ENCODE data around the gene HCRTR1. TPM values are rescaled to one million over a fixed set of nuclear protein-coding genes. Genes with fewer than 3 reads are reported as not detected.

HCRTR1 gene
- total RNA-seq, 3 donors from 2014 or later, result not detected

- H3K27ac ChIP-seq, result peak overlapping the region in 1 of 2 donors; percentile 25
- H3K27me3 ChIP-seq, result peaks cover 0 to 18% of the 10 kb centered on the region in 2 donors
- H3K4me3 ChIP-seq, result no peak overlapping the region
- DNase-seq (ENCODE audit: low spot score in 2 of 2), result peak in 1 of 2 donors; percentile 13
- TF ChIP-seq POLR2A (IDR thresholded peaks at IDR 0.05) (no peak), CTCF (IDR thresholded peaks at IDR 0.05) (no peak), POLR2AphosphoS5 (IDR thresholded peaks at IDR 0.05) (no peak)
- peaks cover 5 to 12% of the 10 kb centered on the region in 2 donors for H3K4me1 ChIP-seq
- no peaks in the 10 kb centered on the region for H3K9me3 ChIP-seq
- intact Hi-C loops (cut with DNase I; ENCODE audit: low total_unique reads), result no loop called here
- H3K36me3 ChIP-seq, result no peaks in the 10 kb centered on the region
Measured at GRCh38 chr1:31621498-31621820, 4.0 kb downstream of the HCRTR1 start.

GRCh38 chr1:31621847-31622730 lies 4.6 kb downstream of the HCRTR1 start:
- Histone ChIP-seq H3K27ac (peak overlapping the region in 1 of 2 donors; percentile 11), H3K9me3 (no peaks in the 10 kb centered on the region), H3K4me3 (no peak overlapping the region), H3K36me3 (no peaks in the 10 kb centered on the region), H3K27me3 (peaks cover 0 to 12% of the 10 kb centered on the region in 2 donors), H3K4me1 (peaks cover 12 to 18% of the 10 kb centered on the region in 2 donors)
- TF ChIP-seq POLR2A (IDR thresholded peaks at IDR 0.05), result no peak
- TF ChIP-seq CTCF (IDR thresholded peaks at IDR 0.05), result no peak
- no peak for TF ChIP-seq POLR2AphosphoS5 (IDR thresholded peaks at IDR 0.05)
- peak in 1 of 2 donors; percentile 72 for DNase-seq (ENCODE audit: low spot score in 2 of 2)
- intact Hi-C loops (cut with DNase I; ENCODE audit: low total_unique reads), result no loop called here

- no peaks in the 10 kb centered on the region for H3K36me3 ChIP-seq
- H3K4me1 ChIP-seq, result peaks cover 9 to 21% of the 10 kb centered on the region in 2 donors
- H3K27ac ChIP-seq, result no peak overlapping the region
- intact Hi-C loops (cut with DNase I; ENCODE audit: low total_unique reads), result no loop called here
- H3K9me3 ChIP-seq, result no peaks in the 10 kb centered on the region
- no peak for TF ChIP-seq CTCF (IDR thresholded peaks at IDR 0.05)
- TF ChIP-seq POLR2A (IDR thresholded peaks at IDR 0.05), result no peak
- TF ChIP-seq POLR2AphosphoS5 (IDR thresholded peaks at IDR 0.05), result no peak
- no peak for DNase-seq (ENCODE audit: low spot score in 2 of 2)
- no peaks in the 10 kb centered on the region for H3K27me3 ChIP-seq
- H3K4me3 ChIP-seq, result no peak overlapping the region
Measured at GRCh38 chr1:31623365-31623764, 5.9 kb downstream of the HCRTR1 start.

GRCh38 chr1:31624309-31624708 lies 6.8 kb downstream of the HCRTR1 start:
- no peak overlapping the region for H3K4me3 ChIP-seq
- H3K9me3 ChIP-seq, result no peaks in the 10 kb centered on the region
- H3K4me1 ChIP-seq, result peaks cover 9 to 30% of the 10 kb centered on the region in 2 donors
- TF ChIP-seq CTCF (IDR thresholded peaks at IDR 0.05), result no peak
- no peak for TF ChIP-seq POLR2AphosphoS5 (IDR thresholded peaks at IDR 0.05)
- no peak for TF ChIP-seq POLR2A (IDR thresholded peaks at IDR 0.05)
- H3K27ac ChIP-seq, result no peak overlapping the region
- intact Hi-C loops (cut with DNase I; ENCODE audit: low total_unique reads), result no loop called here
- H3K36me3 ChIP-seq, result no peaks in the 10 kb centered on the region
- peak in 1 of 2 donors; percentile 13 for DNase-seq (ENCODE audit: low spot score in 2 of 2)
- H3K27me3 ChIP-seq, result no peaks in the 10 kb centered on the region

- TF ChIP-seq POLR2A (IDR thresholded peaks at IDR 0.05) (no peak), CTCF (IDR thresholded peaks at IDR 0.05) (no peak), POLR2AphosphoS5 (IDR thresholded peaks at IDR 0.05) (no peak)
- intact Hi-C loops (cut with DNase I; ENCODE audit: low total_unique reads), result no loop called here
- H3K4me3 ChIP-seq, result no peak overlapping the region
- H3K9me3 ChIP-seq, result no peaks in the 10 kb centered on the region
- no peaks in the 10 kb centered on the region for H3K36me3 ChIP-seq
- H3K27ac ChIP-seq, result no peak overlapping the region
- peaks cover 9 to 31% of the 10 kb centered on the region in 2 donors for H3K4me1 ChIP-seq
- no peaks in the 10 kb centered on the region for H3K27me3 ChIP-seq
- peak in 1 of 2 donors; percentile 15 for DNase-seq (ENCODE audit: low spot score in 2 of 2)
Measured at GRCh38 chr1:31624731-31625514, 7.4 kb downstream of the HCRTR1 start.

Measured in breast epithelium (tissue), 4 donors.